HS-5 (cell line): Measurements from ENCODE around the gene CLPTM1L.

Experiments
- DNase-seq: peaks from one replicate; pipeline ENCODE4 v3.0.0-alpha.2; 2012; ENCODE audit warnings: low read depth

The CLPTM1L gene

GRCh38 chr5:1315018-1315708 is 29.7 kb downstream of the CLPTM1L start:
- DNase-seq, result no peak

- no peak for DNase-seq
These were observed 30.3 kb downstream of the CLPTM1L start for GRCh38 chr5:1314564-1314982.

- no peak for DNase-seq
These were observed 31.7 kb downstream of the CLPTM1L start for GRCh38 chr5:1312993-1313833.

- DNase-seq, result no peak
These were observed 32.7 kb downstream of the CLPTM1L start for GRCh38 chr5:1312206-1312605.

- no peak for DNase-seq
These were observed 33.4 kb downstream of the CLPTM1L start for GRCh38 chr5:1311439-1312055.

- no peak for DNase-seq
These were observed 34.8 kb downstream of the CLPTM1L start for GRCh38 chr5:1310118-1310517.

GRCh38 chr5:1304033-1304432 is 40.9 kb downstream of the CLPTM1L start:
- DNase-seq, result no peak

- DNase-seq, result no peak
These were observed 42.6 kb downstream of the CLPTM1L start for GRCh38 chr5:1302258-1302657.

- no peak for DNase-seq
These were observed 44.3 kb downstream of the CLPTM1L start for GRCh38 chr5:1300581-1301083.

- DNase-seq, result no peak
These were observed 44.9 kb downstream of the CLPTM1L start for GRCh38 chr5:1299961-1300360.

GRCh38 chr5:1299511-1299850 is 45.4 kb downstream of the CLPTM1L start:
- DNase-seq, result no peak

GRCh38 chr5:1298723-1299510 is 46.0 kb downstream of the CLPTM1L start:
- no peak for DNase-seq

- no peak for DNase-seq
These were observed 46.8 kb downstream of the CLPTM1L start for GRCh38 chr5:1298067-1298551.

- DNase-seq, result no peak
These were observed 47.7 kb downstream of the CLPTM1L start for GRCh38 chr5:1297243-1297642.

- DNase-seq, result no peak
These were observed 49.3 kb downstream of the CLPTM1L start for GRCh38 chr5:1295650-1296037.

- DNase-seq, result no peak
These were observed 49.9 kb downstream of the CLPTM1L start, which contains the start of gene TERT for GRCh38 chr5:1294835-1295649. Gene TERT, minus strand, starts transcription at chr5:1295068. Its CDS starts 79 bp downstream, at chr5:1294989.

GRCh38 chr5:1294206-1294834 is 50.6 kb downstream of the CLPTM1L start:
- DNase-seq, result no peak

- DNase-seq, result no peak
These were observed 51.3 kb downstream of the CLPTM1L start for GRCh38 chr5:1293416-1294205.

- no peak for DNase-seq
These were observed 52.0 kb downstream of the CLPTM1L start for GRCh38 chr5:1292846-1293415.
